SU-DHL-6 (cell line): ENCODE results near the gene USP17L26.
"Not testable (repeated sequence)": the region's sequence is repeated elsewhere in the genome, so short reads cannot be mapped to it uniquely, and the experiment has no call there.

Experiments used
- H2AFZ ChIP-seq: fragments of 200-600 bp; sonication (generic); 2 replicates; pipeline ENCODE4 v1.6.1; 2014; ENCODE audit warnings: low read depth, mild to moderate bottlenecking, moderate library complexity, mixed read lengths, antibody characterized with exemption, low read length; ENCODE audit not compliant: severe bottlenecking
- H3F3A ChIP-seq: fragments of 200-600 bp; shearing (Covaris generic); 2 replicates; pipeline ENCODE4 v1.6.0; 2016; ENCODE audit warnings: antibody characterized with exemption, mild to moderate bottlenecking; ENCODE audit not compliant: insufficient read depth
- H3K27ac ChIP-seq: fragments of 200-600 bp; sonication (generic); 2 replicates; pipeline ENCODE4 v1.5.1; 2016; ENCODE audit warnings: low read depth, mild to moderate bottlenecking, low read length, moderate library complexity, mixed read lengths
- H3K27me3 ChIP-seq: fragments of 200-600 bp; sonication (generic), shearing (Covaris generic); 2 replicates; pipeline ENCODE4 v1.6.0; 2014; ENCODE audit warnings: mild to moderate bottlenecking, low read length
- H3K36me3 ChIP-seq: fragments of 200-600 bp; sonication (generic); 2 replicates; pipeline ENCODE4 v1.6.1; 2014; ENCODE audit warnings: mild to moderate bottlenecking, low read length, mixed read lengths
- H3K4me2 ChIP-seq: fragments of 300-600, 200-600 bp; shearing (Covaris generic), sonication (generic); 2 replicates; pipeline ENCODE4 v1.6.0; 2014; ENCODE audit warnings: low read length, low read depth, mild to moderate bottlenecking; ENCODE audit not compliant: poor library complexity, severe bottlenecking
- H3K4me3 ChIP-seq: fragments of 200-600 bp; sonication (generic); 2 replicates; pipeline ENCODE4 v1.5.1; 2014; ENCODE audit warnings: antibody characterized with exemption, low read length, mild to moderate bottlenecking, mixed read lengths; ENCODE audit not compliant: insufficient read depth, poor library complexity, severe bottlenecking
- H3K79me2 ChIP-seq: fragments of 200-600 bp; sonication (generic); 2 replicates; pipeline ENCODE4 v1.6.1; 2014; ENCODE audit warnings: mild to moderate bottlenecking, low read length, moderate library complexity; ENCODE audit not compliant: insufficient read depth
- H3K9ac ChIP-seq: fragments of 200-600 bp; sonication (generic); 2 replicates; pipeline ENCODE4 v1.7.0; 2014; ENCODE audit warnings: mild to moderate bottlenecking, low read length
- H3K9me2 ChIP-seq: fragments of 200-600 bp; sonication (generic); replicated peaks from 2 replicates; pipeline ENCODE4 v1.6.1; 2014; ENCODE audit warnings: low read length; ENCODE audit not compliant: insufficient read depth
- H3K9me3 ChIP-seq: fragments of 200-600 bp; sonication (generic); 2 replicates; pipeline ENCODE4 v1.6.1; 2014; ENCODE audit warnings: low read length, mixed read lengths; ENCODE audit not compliant: insufficient read depth
- H4K20me1 ChIP-seq: fragments of 200-600 bp; sonication (generic); 2 replicates; pipeline ENCODE4 v1.6.1; 2014; ENCODE audit warnings: low read depth, mild to moderate bottlenecking, antibody characterized with exemption, low read length, moderate library complexity, mixed read lengths

Gene USP17L26

GRCh38 chr4:9334358-9334757, at the start of gene USP17L26:
Gene USP17L26 (plus strand): TSS chr4:9334658. CDS start chr4:9334658, 0 bp downstream.
- H3K9me3 ChIP-seq, H2AFZ ChIP-seq, H3K27me3 ChIP-seq, H3F3A ChIP-seq, H3K27ac ChIP-seq, H4K20me1 ChIP-seq, H3K36me3 ChIP-seq, H3K9me2 ChIP-seq, H3K4me2 ChIP-seq, H3K4me3 ChIP-seq, H3K79me2 ChIP-seq, H3K9ac ChIP-seq: not testable (repeated sequence)

- H3K4me3 ChIP-seq, H3K9me2 ChIP-seq, H3K4me2 ChIP-seq, H2AFZ ChIP-seq, H3K9me3 ChIP-seq, H3F3A ChIP-seq, H3K36me3 ChIP-seq, H3K79me2 ChIP-seq, H3K27ac ChIP-seq, H3K9ac ChIP-seq, H4K20me1 ChIP-seq, H3K27me3 ChIP-seq: not testable (repeated sequence)
Measured at GRCh38 chr4:9324191-9324590, 10.3 kb upstream of the USP17L26 start.

- H3K9ac ChIP-seq, H3F3A ChIP-seq, H3K9me3 ChIP-seq, H3K4me3 ChIP-seq, H3K79me2 ChIP-seq, H2AFZ ChIP-seq, H3K4me2 ChIP-seq, H4K20me1 ChIP-seq, H3K27ac ChIP-seq, H3K9me2 ChIP-seq, H3K36me3 ChIP-seq, H3K27me3 ChIP-seq: not testable (repeated sequence)
Measured at GRCh38 chr4:9324865-9325264, 9.6 kb upstream of the USP17L26 start, which contains the start of gene USP17L24. Gene USP17L24 (plus strand): TSS chr4:9325165. CDS start chr4:9325165, 0 bp downstream.

GRCh38 chr4:9329611-9330010, 4.8 kb upstream of the USP17L26 start, which contains the start of gene USP17L25:
Gene USP17L25 (plus strand): TSS chr4:9329911. CDS start chr4:9329911, 0 bp downstream.
- H3K27ac ChIP-seq, H3K9me2 ChIP-seq, H3K36me3 ChIP-seq, H3F3A ChIP-seq, H3K9me3 ChIP-seq, H3K4me3 ChIP-seq, H4K20me1 ChIP-seq, H3K4me2 ChIP-seq, H3K27me3 ChIP-seq, H3K9ac ChIP-seq, H3K79me2 ChIP-seq, H2AFZ ChIP-seq: not testable (repeated sequence)

GRCh38 chr4:9339103-9339502, 4.6 kb downstream of the USP17L26 start, which contains the start of gene USP17L5:
Gene USP17L5 (plus strand): TSS chr4:9339403. CDS start chr4:9339403, 0 bp downstream.
- H3K4me2 ChIP-seq, H3K36me3 ChIP-seq, H3K27ac ChIP-seq, H3K27me3 ChIP-seq, H2AFZ ChIP-seq, H3K9me3 ChIP-seq, H4K20me1 ChIP-seq, H3K4me3 ChIP-seq, H3F3A ChIP-seq, H3K79me2 ChIP-seq, H3K9me2 ChIP-seq, H3K9ac ChIP-seq: not testable (repeated sequence)

GRCh38 chr4:9343848-9344247, 9.4 kb downstream of the USP17L26 start, which contains the start of gene USP17L27:
Gene USP17L27 (plus strand): TSS chr4:9344148. CDS start chr4:9344148, 0 bp downstream.
- not testable (repeated sequence) for H3K36me3 ChIP-seq, H3K79me2 ChIP-seq, H3K9me3 ChIP-seq, H3F3A ChIP-seq, H3K4me2 ChIP-seq, H3K4me3 ChIP-seq, H3K27me3 ChIP-seq, H2AFZ ChIP-seq, H3K9ac ChIP-seq, H4K20me1 ChIP-seq, H3K27ac ChIP-seq, H3K9me2 ChIP-seq

- not testable (repeated sequence) for H3K9me2 ChIP-seq, H3K4me2 ChIP-seq, H3K36me3 ChIP-seq, H2AFZ ChIP-seq, H3K9me3 ChIP-seq, H3K27me3 ChIP-seq, H3K9ac ChIP-seq, H4K20me1 ChIP-seq, H3F3A ChIP-seq, H3K27ac ChIP-seq, H3K79me2 ChIP-seq, H3K4me3 ChIP-seq
Measured at GRCh38 chr4:9348593-9348992, 14.1 kb downstream of the USP17L26 start, which contains the start of gene USP17L28. Gene USP17L28 (plus strand): TSS chr4:9348893. CDS start chr4:9348893, 0 bp downstream.

GRCh38 chr4:9350866-9351265, 16.4 kb downstream of the USP17L26 start:
- not testable (repeated sequence) for H3K27me3 ChIP-seq, H2AFZ ChIP-seq, H3K9me2 ChIP-seq, H3K9me3 ChIP-seq, H3K36me3 ChIP-seq, H3K27ac ChIP-seq, H3K4me3 ChIP-seq, H3K9ac ChIP-seq, H3K4me2 ChIP-seq, H3K79me2 ChIP-seq, H3F3A ChIP-seq, H4K20me1 ChIP-seq
